ENCODE data around the gene ITGA3.

ITGA3 gene

GRCh38 chr17:50106393-50107131, 50.7 kb downstream of the ITGA3 start:
- Histone ChIP-seq H3K9me3 (ENCODE audit: insufficient read depth, low read length, severe bottlenecking) (no peaks in the 10 kb centered on the region), H3K4me2 (ENCODE audit: insufficient read depth, low read length) (no peak overlapping the region), H3K4me1 (ENCODE audit: insufficient read depth, low read length) (no peaks in the 10 kb centered on the region), H3K4me3 (ENCODE audit: low read depth in 1 of 2, low read length in 2 of 2) (no peak overlapping the region), H3K9ac (ENCODE audit: low read depth, low read length) (no peak overlapping the region), H2AFZ (ENCODE audit: low read depth, low read length) (no peak overlapping the region), H3K36me3 (ENCODE audit: insufficient read depth, low read length) (no peaks in the 10 kb centered on the region), H4K20me1 (ENCODE audit: insufficient read depth, low read length) (no peaks in the 10 kb centered on the region; the same call in 1 of the 2 replicates), H3K27ac (ENCODE audit: low read length) (no peak overlapping the region), H3K27me3 (ENCODE audit: insufficient read depth, low read length, poor library complexity) (no peaks in the 10 kb centered on the region), H3K79me2 (ENCODE audit: insufficient read depth, low read length) (no peaks in the 10 kb centered on the region)
- ATAC-seq (ENCODE audit: insufficient read depth, low read depth) = no peak
- no peak for DNase-seq
- TF ChIP-seq EZH2 (IDR thresholded peaks at IDR 0.05; ENCODE audit: borderline replicate concordance, low read depth, low read length, severe bottlenecking) = no peak
- no peak for TF ChIP-seq CTCF (IDR thresholded peaks at IDR 0.05; ENCODE audit: borderline replicate concordance, extremely low read depth, low read length, poor library complexity, severe bottlenecking)

- H3K27ac ChIP-seq (ENCODE audit: low read length) = no peak overlapping the region
Observed at GRCh38 chr17:50107790-50108414, 52.0 kb downstream of the ITGA3 start.

GRCh38 chr17:50108556-50108955, 52.6 kb downstream of the ITGA3 start:
- H3K4me3 ChIP-seq (ENCODE audit: low read depth in 1 of 2, low read length in 2 of 2) = no peak overlapping the region
- H3K36me3 ChIP-seq (ENCODE audit: insufficient read depth, low read length) = no peaks in the 10 kb centered on the region
- no peaks in the 10 kb centered on the region; the same call in 1 of the 2 replicates for H4K20me1 ChIP-seq (ENCODE audit: insufficient read depth, low read length)
- no peaks in the 10 kb centered on the region for H3K79me2 ChIP-seq (ENCODE audit: insufficient read depth, low read length)
- no peak overlapping the region for H3K4me2 ChIP-seq (ENCODE audit: insufficient read depth, low read length)
- TF ChIP-seq EZH2 (IDR thresholded peaks at IDR 0.05; ENCODE audit: borderline replicate concordance, low read depth, low read length, severe bottlenecking) = no peak
- no peak for TF ChIP-seq CTCF (IDR thresholded peaks at IDR 0.05; ENCODE audit: borderline replicate concordance, extremely low read depth, low read length, poor library complexity, severe bottlenecking)
- no peak overlapping the region for H3K27ac ChIP-seq (ENCODE audit: low read length)
- no peak overlapping the region for H3K9ac ChIP-seq (ENCODE audit: low read depth, low read length)
- no peak overlapping the region for H2AFZ ChIP-seq (ENCODE audit: low read depth, low read length)
- no peak for ATAC-seq (ENCODE audit: insufficient read depth, low read depth)
- H3K27me3 ChIP-seq (ENCODE audit: insufficient read depth, low read length, poor library complexity) = no peaks in the 10 kb centered on the region
- no peak for DNase-seq
- H3K9me3 ChIP-seq (ENCODE audit: insufficient read depth, low read length, severe bottlenecking) = no peaks in the 10 kb centered on the region
- H3K4me1 ChIP-seq (ENCODE audit: insufficient read depth, low read length) = no peaks in the 10 kb centered on the region

More at GRCh38 chr17:50107790-50108414, 52.0 kb downstream of the ITGA3 start:
- DNase-seq (no peak), ATAC-seq (ENCODE audit: insufficient read depth, low read depth) (no peak)
- Histone ChIP-seq H3K9me3 (ENCODE audit: insufficient read depth, low read length, severe bottlenecking) (no peaks in the 10 kb centered on the region), H3K27me3 (ENCODE audit: insufficient read depth, low read length, poor library complexity) (no peaks in the 10 kb centered on the region), H2AFZ (ENCODE audit: low read depth, low read length) (no peak overlapping the region), H4K20me1 (ENCODE audit: insufficient read depth, low read length) (no peaks in the 10 kb centered on the region; the same call in 1 of the 2 replicates), H3K9ac (ENCODE audit: low read depth, low read length) (no peak overlapping the region), H3K79me2 (ENCODE audit: insufficient read depth, low read length) (no peaks in the 10 kb centered on the region), H3K4me3 (ENCODE audit: low read depth in 1 of 2, low read length in 2 of 2) (no peak overlapping the region), H3K4me1 (ENCODE audit: insufficient read depth, low read length) (no peaks in the 10 kb centered on the region), H3K4me2 (ENCODE audit: insufficient read depth, low read length) (no peak overlapping the region), H3K36me3 (ENCODE audit: insufficient read depth, low read length) (no peaks in the 10 kb centered on the region)
- TF ChIP-seq CTCF (IDR thresholded peaks at IDR 0.05; ENCODE audit: borderline replicate concordance, extremely low read depth, low read length, poor library complexity, severe bottlenecking) = no peak
- no peak for TF ChIP-seq EZH2 (IDR thresholded peaks at IDR 0.05; ENCODE audit: borderline replicate concordance, low read depth, low read length, severe bottlenecking)

All from DND-41 (cell line).